HepG2 (cell line): ENCODE measurements around the gene C1QTNF1. TPM values are rescaled to one million over a fixed set of nuclear protein-coding genes. Genes with fewer than 3 reads are reported as not detected.
A peak's percentile ranks its signal among the peaks of the same experiment; 100 is the strongest.

Source experiments
- CHCHD3 ChIP-seq: sonication (generic); formaldehyde crosslinking; IDR thresholded peaks from 2 replicates; pipeline ENCODE4 v1.8.0; 2022; ENCODE audit warnings: mild to moderate bottlenecking, missing genetic modification reagents, moderate library complexity
- CSRNP2 ChIP-seq: sonication (generic); formaldehyde crosslinking; conservative IDR thresholded peaks from 2 replicates; pipeline ENCODE4 v1.8.0; 2022; ENCODE audit warnings: low read depth, missing genetic modification reagents
- FOXC1 ChIP-seq: sonication (generic); formaldehyde crosslinking; IDR thresholded peaks from 2 replicates; pipeline ENCODE4 v1.8.0; 2022; ENCODE audit warnings: mild to moderate bottlenecking, missing genetic modification reagents, borderline replicate concordance
- FOXP1 ChIP-seq, 2 experiments: fragments of 450-650 bp in 1 of 2; IDR thresholded peaks; 2 replicates each; pipeline ENCODE4 v1.6.1; 2017 to 2018; ENCODE audit warnings: antibody characterized with exemption in 1 of 2
- KLF11 ChIP-seq: IDR thresholded peaks from 2 replicates; pipeline ENCODE4 v1.6.1; 2016; ENCODE audit warnings: missing compliant biosample characterization
- KLF6 ChIP-seq: IDR thresholded peaks from 2 replicates; pipeline ENCODE4 v1.8.0; 2016; ENCODE audit warnings: missing biosample characterization, missing genetic modification reagents
- MEF2D ChIP-seq: sonication (generic); formaldehyde crosslinking; IDR thresholded peaks from 2 replicates; pipeline ENCODE4 v1.5.1; 2020; ENCODE audit warnings: mild to moderate bottlenecking, missing genetic modification reagents
- MEIS1 ChIP-seq: sonication (generic); formaldehyde crosslinking; IDR thresholded peaks from 2 replicates; pipeline ENCODE4 v1.9.0; 2021; ENCODE audit warnings: mild to moderate bottlenecking, missing genetic modification reagents, moderate library complexity, borderline replicate concordance
- NPAS2 ChIP-seq: sonication (generic); formaldehyde crosslinking; IDR thresholded peaks from 2 replicates; pipeline ENCODE4 v1.8.0; 2022; ENCODE audit warnings: mild to moderate bottlenecking, missing genetic modification reagents, borderline replicate concordance
- PCBP1 ChIP-seq: fragments of 200-400 bp; formaldehyde crosslinking; IDR thresholded peaks from 2 replicates; pipeline ENCODE4 v1.6.1; 2017; ENCODE audit warnings: mild to moderate bottlenecking, low read depth, low read length, borderline replicate concordance
- SMAD1 ChIP-seq: sonication (generic); formaldehyde crosslinking; IDR thresholded peaks from 2 replicates; pipeline ENCODE4 v1.4.0; 2020; ENCODE audit warnings: missing genetic modification reagents, low read depth, mild to moderate bottlenecking, borderline replicate concordance
- STAG1 ChIP-seq: sonication (generic); formaldehyde crosslinking; IDR thresholded peaks from 2 replicates; pipeline ENCODE4 v1.4.0; 2020; ENCODE audit warnings: missing genetic modification reagents
- TBX3 ChIP-seq: fragments of 450-650 bp; IDR thresholded peaks from 2 replicates; pipeline ENCODE4 v1.6.1; 2017; ENCODE audit warnings: antibody characterized with exemption, mild to moderate bottlenecking, inconsistent platforms, borderline replicate concordance
- ZEB1 ChIP-seq: IDR thresholded peaks from 2 replicates; pipeline ENCODE4 v1.6.1; 2012; ENCODE audit warnings: mild to moderate bottlenecking, low read depth, inconsistent platforms; ENCODE audit not compliant: insufficient replicate concordance
- ZFX ChIP-seq: sonication (generic); formaldehyde crosslinking; IDR thresholded peaks from 2 replicates; pipeline ENCODE4 v1.4.0; 2020; ENCODE audit warnings: mild to moderate bottlenecking, low read depth, missing genetic modification reagents, moderate library complexity
- ZNF382 ChIP-seq: sonication (generic); formaldehyde crosslinking; IDR thresholded peaks from 2 replicates; pipeline ENCODE4 v1.5.0; 2020; ENCODE audit warnings: missing genetic modification reagents, mild to moderate bottlenecking, borderline replicate concordance
- ZNF460 ChIP-seq: sonication (generic); formaldehyde crosslinking; IDR thresholded peaks from 2 replicates; pipeline ENCODE4 v1.5.1; 2020; ENCODE audit warnings: missing genetic modification reagents, mild to moderate bottlenecking, borderline replicate concordance
- ZNF547 ChIP-seq: sonication (generic); formaldehyde crosslinking; IDR thresholded peaks from 2 replicates; pipeline ENCODE4 v1.5.1; 2020; ENCODE audit warnings: mild to moderate bottlenecking, missing genetic modification reagents
- ZNF687 ChIP-seq: sonication (generic); formaldehyde crosslinking; IDR thresholded peaks from 2 replicates; pipeline ENCODE4 v1.5.1; 2020; ENCODE audit warnings: mild to moderate bottlenecking, missing genetic modification reagents, moderate library complexity
- ZNF782 ChIP-seq: sonication (generic); formaldehyde crosslinking; IDR thresholded peaks from 2 replicates; pipeline ENCODE4 v1.4.0; 2020; ENCODE audit warnings: missing genetic modification reagents, mild to moderate bottlenecking, borderline replicate concordance
- ZNF790 ChIP-seq: sonication (generic); formaldehyde crosslinking; IDR thresholded peaks from 2 replicates; pipeline ENCODE4 v1.8.0; 2022; ENCODE audit warnings: missing genetic modification reagents, mild to moderate bottlenecking, borderline replicate concordance
- ZNF878 ChIP-seq: sonication (generic); formaldehyde crosslinking; IDR thresholded peaks from 2 replicates; pipeline ENCODE4 v1.8.1; 2023; ENCODE audit warnings: mild to moderate bottlenecking, missing genetic modification reagents, moderate library complexity
- polyA plus RNA-seq, 8 experiments: library from polyadenylated mRNA; depleted of rRNA in 3 of 8; stranded (reverse) in 7 of 8; unstranded in 1 of 8; fragments of >200 nt; fragmentation: Illumina TruSeq in 4 of 8; extraction: Trizol in 4 of 8; gene quantifications; 2 replicates each; pipeline versions ENCODE4 v1.2.1 to v1.2.3, GENCODE V29; 2011 to 2016; ENCODE audit warnings: low read depth in 4 of 8, missing spikeins in 1 of 8, mixed read lengths in 1 of 8; ENCODE audit not compliant: insufficient read depth in 1 of 8
- total RNA-seq, 5 experiments: library from RNA; depleted of rRNA; stranded (reverse); fragments of >200 nt; fragmentation: Illumina TruSeq; extraction: Trizol; gene quantifications; 2 replicates each; pipeline ENCODE4 v1.2.3, GENCODE V29; 2016; ENCODE audit warnings: low read depth in 1 of 5

Gene C1QTNF1
- total and polyA plus RNA-seq, 2 of the 13 experiments (the other 11 are each of a cell fraction or from before 2014, with no cell fraction given): 0.18 to 0.86 TPM

- TF ChIP-seq ZNF460 (CRISPR knock-in tag) (0 out of 2 replicates have a peak, but pooled peaks have one; percentile 4), CHCHD3 (CRISPR knock-in tag) (0 out of 2 replicates have a peak, but pooled peaks have one; percentile 14), ZNF382 (CRISPR knock-in tag) (no peak), MEIS1 (CRISPR knock-in tag) (no peak), KLF11 (no peak), CSRNP2 (CRISPR knock-in tag) (no peak), ZNF547 (peak; percentile 71), SMAD1 (peak; percentile 83), TBX3 (no peak), KLF6 (CRISPR knock-in tag) (peak; percentile 45), ZNF878 (CRISPR knock-in tag) (no peak), ZFX (peak; percentile 98), ZNF687 (peak; percentile 91), STAG1 (CRISPR knock-in tag) (peak; percentile 11; the same call in 1 of the 2 replicates), ZEB1 (peak; percentile 68), FOXC1 (CRISPR knock-in tag) (peak; percentile 92), ZNF790 (CRISPR knock-in tag) (peak; percentile 52; the same call in 1 of the 2 replicates), FOXP1 (IDR thresholded peaks at IDR 0.05) (no peak), FOXP1 (CRISPR knock-in tag; IDR thresholded peaks at IDR 0.05) (no peak), PCBP1 (no peak), ZNF782 (CRISPR knock-in tag) (peak; percentile 17; the same call in 1 of the 2 replicates), NPAS2 (0 out of 2 replicates have a peak, but pooled peaks have one; percentile 19), MEF2D (CRISPR knock-in tag) (no peak)
Measured at GRCh38 chr17:78979780-78980623, 44.0 kb upstream of the C1QTNF1 start, which contains the start of gene LGALS3BP (continued).
